ENCODE results near the gene SAFB. TPM values are rescaled to one million over a fixed set of nuclear protein-coding genes. Genes with fewer than 3 reads are reported as not detected.

Gene SAFB
- total RNA-seq, 4 donors from 2014 or later: 65.5 to 135 (median 86.4) TPM

DNA sequence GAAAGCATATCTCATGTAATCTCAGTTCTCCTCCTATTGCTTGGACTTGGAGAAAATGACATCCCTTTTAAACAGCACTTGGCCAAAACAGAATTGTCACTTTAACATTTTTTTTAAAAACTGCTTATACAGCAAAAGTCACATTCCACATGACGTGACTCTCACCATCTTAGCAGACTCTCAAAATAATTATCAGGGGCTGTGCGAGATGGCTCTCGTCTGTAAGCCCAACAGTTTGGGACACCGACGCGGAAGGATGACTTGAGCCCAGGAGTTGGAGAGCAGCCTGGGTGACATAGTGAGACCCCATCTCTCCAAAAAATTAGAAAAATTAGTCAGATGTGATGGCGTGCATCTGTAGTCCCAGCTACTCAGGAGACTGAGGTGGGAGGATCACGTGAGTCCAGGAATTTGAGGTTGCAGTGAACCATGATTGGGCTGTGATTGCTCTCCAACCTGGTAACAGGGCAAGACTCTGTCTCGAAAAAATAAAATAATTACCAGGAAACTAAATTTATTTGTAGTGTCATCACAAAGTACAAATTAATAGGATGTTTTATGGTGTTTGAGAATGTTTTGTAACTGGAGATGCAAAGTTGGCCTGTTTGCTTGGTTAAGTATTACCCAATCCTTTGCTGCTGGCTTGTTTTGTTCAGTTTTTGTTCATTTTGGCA, 8.8 kb downstream of the SAFB start:
- TF ChIP-seq, protein P1, sequence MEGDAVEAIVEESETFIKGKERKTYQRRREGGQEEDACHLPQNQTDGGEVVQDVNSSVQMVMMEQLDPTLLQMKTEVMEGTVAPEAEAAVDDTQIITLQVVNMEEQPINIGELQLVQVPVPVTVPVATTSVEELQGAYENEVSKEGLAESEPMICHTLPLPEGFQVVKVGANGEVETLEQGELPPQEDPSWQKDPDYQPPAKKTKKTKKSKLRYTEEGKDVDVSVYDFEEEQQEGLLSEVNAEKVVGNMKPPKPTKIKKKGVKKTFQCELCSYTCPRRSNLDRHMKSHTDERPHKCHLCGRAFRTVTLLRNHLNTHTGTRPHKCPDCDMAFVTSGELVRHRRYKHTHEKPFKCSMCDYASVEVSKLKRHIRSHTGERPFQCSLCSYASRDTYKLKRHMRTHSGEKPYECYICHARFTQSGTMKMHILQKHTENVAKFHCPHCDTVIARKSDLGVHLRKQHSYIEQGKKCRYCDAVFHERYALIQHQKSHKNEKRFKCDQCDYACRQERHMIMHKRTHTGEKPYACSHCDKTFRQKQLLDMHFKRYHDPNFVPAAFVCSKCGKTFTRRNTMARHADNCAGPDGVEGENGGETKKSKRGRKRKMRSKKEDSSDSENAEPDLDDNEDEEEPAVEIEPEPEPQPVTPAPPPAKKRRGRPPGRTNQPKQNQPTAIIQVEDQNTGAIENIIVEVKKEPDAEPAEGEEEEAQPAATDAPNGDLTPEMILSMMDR (IDR thresholded peaks at IDR 0.05; ENCODE audit: low read depth): no peak

DNA sequence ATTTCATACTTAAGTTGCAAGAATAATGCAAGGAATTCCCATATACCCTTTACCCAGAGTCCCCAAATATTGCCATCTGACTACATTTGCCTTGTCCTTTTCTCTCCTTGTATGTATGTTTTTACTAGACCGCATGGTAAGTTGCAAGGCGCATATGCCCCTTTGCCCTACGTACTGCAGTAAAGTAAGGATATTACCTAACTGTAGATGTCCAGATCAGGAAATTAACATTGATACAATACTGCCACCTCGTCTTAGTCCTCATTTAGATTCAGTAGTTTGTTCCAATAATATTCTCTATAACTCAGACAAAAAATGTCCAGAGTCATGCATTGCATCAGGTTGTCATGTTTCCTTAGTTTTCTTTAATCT, 9.3 kb downstream of the SAFB start:
- TF ChIP-seq, protein P1 (IDR thresholded peaks at IDR 0.05; ENCODE audit: low read depth): no peak

DNA sequence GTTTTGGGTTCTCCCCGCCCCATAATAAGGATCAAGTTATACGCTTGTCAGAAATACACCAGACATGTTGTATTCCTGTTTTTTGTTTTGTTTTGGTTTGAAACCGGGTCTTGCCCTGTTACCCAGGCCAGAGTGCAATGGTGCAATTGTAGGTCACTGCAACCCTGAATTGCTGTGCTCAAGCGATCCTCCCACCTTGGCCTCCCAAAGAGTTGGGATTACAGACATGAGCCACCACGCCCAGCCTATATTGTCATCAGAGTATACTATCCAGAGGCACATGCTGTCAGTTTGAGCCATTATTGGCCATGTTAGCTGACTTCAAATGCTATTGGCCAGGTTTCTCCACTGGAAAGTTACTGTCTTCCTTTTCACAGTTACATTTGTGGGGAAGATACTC, 9.8 kb downstream of the SAFB start:
- TF ChIP-seq, protein P1 (IDR thresholded peaks at IDR 0.05; ENCODE audit: low read depth): no peak

DNA sequence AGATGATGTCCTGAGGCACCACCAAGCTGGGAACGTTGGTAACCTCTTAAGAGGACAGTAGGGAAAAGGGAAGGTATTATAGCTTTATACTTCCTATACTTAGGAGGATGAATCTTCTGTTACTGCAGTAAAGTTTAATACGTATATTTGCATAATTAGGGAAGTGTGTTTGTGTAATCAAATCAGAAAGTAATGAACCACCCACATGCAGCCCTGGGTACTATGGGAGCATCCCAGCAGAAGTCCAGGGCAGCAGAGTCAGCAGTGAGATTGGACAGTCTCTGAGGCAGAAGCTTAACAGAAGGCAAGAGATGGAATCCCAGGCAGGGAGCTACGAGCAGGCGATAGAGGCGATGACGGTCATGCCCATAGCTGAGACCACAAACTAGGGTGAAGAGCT, 12.5 kb downstream of the SAFB start:
- TF ChIP-seq, protein P1 (IDR thresholded peaks at IDR 0.05; ENCODE audit: low read depth): no peak

DNA sequence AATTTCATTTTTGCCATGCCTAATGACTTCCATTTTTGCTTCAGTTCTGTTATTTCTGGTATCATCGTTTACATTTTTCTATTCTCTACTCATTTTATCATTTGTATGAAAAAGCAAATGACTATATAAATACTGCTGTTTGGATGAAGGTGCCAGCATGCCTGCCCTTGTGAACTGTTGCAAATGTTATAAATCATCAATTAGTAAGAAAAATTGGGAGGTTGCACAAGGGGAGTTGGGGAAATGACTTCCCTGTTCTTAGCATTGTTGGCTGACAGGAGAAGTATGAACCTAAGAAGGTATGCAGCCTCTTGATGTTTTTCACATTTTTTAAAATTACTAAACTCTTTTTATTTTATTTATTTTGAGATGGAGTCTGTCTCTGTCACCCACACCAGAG, 15.1 kb downstream of the SAFB start:
- TF ChIP-seq, protein P1 (IDR thresholded peaks at IDR 0.05; ENCODE audit: low read depth): no peak

DNA sequence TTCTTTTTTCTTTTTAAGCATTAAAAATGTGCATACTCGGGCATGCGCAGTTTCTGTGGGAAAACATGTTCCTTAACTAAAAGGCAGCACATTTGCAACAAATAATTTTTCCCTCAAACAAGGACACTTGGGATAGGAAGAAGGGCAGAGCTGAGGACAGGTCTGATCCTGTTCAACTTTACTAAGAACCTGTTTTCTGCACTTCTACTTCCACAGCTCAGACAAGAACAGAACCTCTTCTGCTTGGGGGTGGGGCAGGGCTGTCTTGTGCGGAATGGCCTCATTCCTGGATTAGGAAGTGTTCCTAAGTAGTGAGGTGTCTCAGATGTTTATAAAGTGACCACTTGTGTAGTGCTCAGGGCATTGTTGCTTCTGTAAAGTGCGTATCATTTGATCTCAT, 18.3 kb downstream of the SAFB start:
- TF ChIP-seq, protein P1 (IDR thresholded peaks at IDR 0.05; ENCODE audit: low read depth): no peak

DNA sequence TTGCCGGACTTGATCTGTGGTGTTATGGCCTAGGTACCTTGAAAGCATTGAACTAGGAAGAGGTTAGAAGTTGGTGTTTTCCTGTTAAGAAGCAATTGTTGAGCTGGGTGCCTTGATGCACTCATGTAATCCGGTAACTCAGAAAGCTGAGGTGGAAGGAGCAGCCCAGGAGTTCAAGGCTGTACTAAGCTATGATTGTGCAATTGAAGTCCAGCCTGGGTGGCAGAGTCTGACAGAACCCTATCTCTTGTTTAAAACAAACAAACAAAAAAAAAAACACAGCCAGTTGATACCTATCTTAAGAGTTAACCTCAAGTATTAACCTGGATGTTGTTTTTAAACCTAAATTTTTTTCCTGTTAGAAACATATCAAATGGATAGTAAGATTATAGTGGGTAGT, 19.3 kb downstream of the SAFB start:
- TF ChIP-seq, protein P1 (IDR thresholded peaks at IDR 0.05; ENCODE audit: low read depth): no peak

All from subcutaneous adipose tissue (tissue), 4 donors.